HCT116 (cell line): ENCODE results near the gene FBXO21. TPM values are rescaled to one million over a fixed set of nuclear protein-coding genes. Genes with fewer than 3 reads are reported as not detected.

Experiments used
- ATAC-seq: fragments of 200-7000 bp; cut with Tn5 transposase; 2 replicates; pipeline ENCODE4 v1.9.1; 2020; ENCODE audit warnings: mild to moderate bottlenecking, moderate library complexity
- BruUV-seq: library from RNA; stranded (reverse); fragments of 400-500 nt; replicated peaks from 2 replicates; lab custom pipeline; 2021; lab: Mats Ljungman, UMichigan
- CTCF ChIA-PET: fragments of 300-600 bp; sonication (Branson Sonifier 250); formaldehyde crosslinking; loops from one replicate; lab custom pipeline; 2021; ENCODE audit warnings: antibody characterized with exemption; lab: Charles Lee
- POLR2A ChIA-PET: fragments of 300-600, 350-600 bp; sonication (Branson Sonifier 250); formaldehyde crosslinking; loops from one replicate; lab custom pipeline; 2021; ENCODE audit warnings: antibody characterized with exemption; lab: Charles Lee
- RAD21 ChIA-PET, 2 experiments: fragments of 300-600 bp; sonication (Branson Sonifier 250); formaldehyde crosslinking; loops; one replicate each; lab custom pipeline; 2023; ENCODE audit warnings: low total read pairs in 2 of 2; ENCODE audit not compliant: uncharacterized antibody in 2 of 2, unreplicated experiment in 2 of 2, low non-redundant PET in 1 of 2; lab: Charles Lee
- DNase-seq: peaks from one replicate; pipeline ENCODE4 v3.0.0-alpha.2; 2010; ENCODE audit warnings: low read depth, low spot score
- H2AFZ ChIP-seq: fragments of 200-600 bp; shearing (Covaris generic), sonication (generic); 2 replicates; pipeline ENCODE4 v1.6.1; 2017; ENCODE audit warnings: low read depth, mixed run types, mixed read lengths, antibody characterized with exemption, low read length; ENCODE audit not compliant: poor library complexity, severe bottlenecking
- H3K27ac ChIP-seq: 2 replicates; pipeline ENCODE4 v1.5.1; 2012; ENCODE audit warnings: low read depth, low read length
- H3K27me3 ChIP-seq: fragments of 200-600 bp; sonication (generic); 2 replicates; pipeline ENCODE4 v1.6.1; 2016; ENCODE audit warnings: mixed run types, low read length, mixed read lengths; ENCODE audit not compliant: insufficient read depth
- H3K36me3 ChIP-seq, 2 experiments: fragments of 200-500 bp in 1 of 2; fragments of 200-600 bp in 1 of 2; sonication (Bioruptor generic) in 1 of 2; sonication (generic) in 1 of 2; 2 replicates each; pipeline versions ENCODE4 v1.5.1 to v1.6.1; 2014 to 2016; ENCODE audit warnings: low read length in 2 of 2, inconsistent platforms in 1 of 2, mixed read lengths in 1 of 2, mixed run types in 1 of 2; ENCODE audit not compliant: insufficient read depth in 2 of 2, control insufficient read depth in 1 of 2
- H3K4me1 ChIP-seq, 2 experiments: fragments of 200-600 bp in 1 of 2; sonication (generic) in 1 of 2; 2 replicates each; pipeline versions ENCODE4 v1.5.1 to v1.6.1; 2012 to 2017; ENCODE audit warnings: low read length in 2 of 2, inconsistent platforms in 1 of 2, mild to moderate bottlenecking in 1 of 2, mixed read lengths in 1 of 2, mixed run types in 1 of 2, moderate library complexity in 1 of 2; ENCODE audit not compliant: insufficient read depth in 2 of 2, control insufficient read depth in 1 of 2
- H3K4me2 ChIP-seq: fragments of 200-600 bp; sonication (generic); 2 replicates; pipeline ENCODE4 v1.6.1; 2017; ENCODE audit warnings: mixed run types, low read length, mixed read lengths
- H3K4me3 ChIP-seq, 2 experiments: fragments of 200-600 bp in 1 of 2; sonication (generic) in 1 of 2; replicated peaks in 1 of 2; 2 replicates each; pipeline ENCODE4 v1.5.1; 2011 to 2016; ENCODE audit warnings: low read length in 2 of 2, control low read depth in 1 of 2, low read depth in 1 of 2, mild to moderate bottlenecking in 1 of 2, mixed read lengths in 1 of 2, mixed run types in 1 of 2
- H3K79me2 ChIP-seq: fragments of 200-600 bp; sonication (generic); 2 replicates; pipeline ENCODE4 v1.6.1; 2017; ENCODE audit warnings: mild to moderate bottlenecking, mixed run types, low read length, moderate library complexity, mixed read lengths; ENCODE audit not compliant: insufficient read depth
- H3K9ac ChIP-seq: fragments of 200-600 bp; sonication (generic); 2 replicates; pipeline ENCODE4 v1.6.1; 2016; ENCODE audit warnings: low read length, mixed read lengths
- H3K9me2 ChIP-seq: fragments of 200-600 bp; sonication (generic), shearing (Covaris generic); 2 replicates; pipeline ENCODE4 v1.6.1; 2017; ENCODE audit warnings: mixed run types, mild to moderate bottlenecking, moderate library complexity; ENCODE audit not compliant: insufficient read depth
- H3K9me3 ChIP-seq, 2 experiments: fragments of 200-500 bp in 1 of 2; fragments of 200-600 bp in 1 of 2; sonication (Bioruptor generic) in 1 of 2; sonication (generic) in 1 of 2; 2 replicates each; pipeline ENCODE4 v1.6.1; 2014 to 2017; ENCODE audit warnings: low read length in 2 of 2, mixed read lengths in 2 of 2, inconsistent platforms in 1 of 2, low read depth in 1 of 2, mild to moderate bottlenecking in 1 of 2, mixed run types in 1 of 2, moderate library complexity in 1 of 2; ENCODE audit not compliant: control insufficient read depth in 1 of 2, insufficient read depth in 1 of 2
- H4K20me1 ChIP-seq: fragments of 200-600 bp; sonication (generic), shearing (Covaris generic); 2 replicates; pipeline ENCODE4 v1.6.1; 2017; ENCODE audit warnings: mixed run types, mild to moderate bottlenecking, moderate library complexity; ENCODE audit not compliant: insufficient read depth
- CBX3 ChIP-seq: IDR thresholded peaks from 2 replicates; pipeline ENCODE4 v1.6.1; 2012; ENCODE audit warnings: low read depth
- CEBPB ChIP-seq: IDR thresholded peaks from 2 replicates; pipeline ENCODE4 v1.6.1; 2012; ENCODE audit warnings: low read depth
- CTCF ChIP-seq, 3 experiments: fragments of 200-600 bp in 1 of 3; sonication (generic) in 1 of 3; IDR thresholded peaks in 2 of 3; conservative IDR thresholded peaks in 1 of 3; 2 replicates each; pipeline ENCODE4 v1.5.1; 2012 to 2017; ENCODE audit warnings: low read depth in 2 of 3, low read length in 2 of 3, antibody characterized with exemption in 1 of 3, borderline replicate concordance in 1 of 3, control low read depth in 1 of 3, mild to moderate bottlenecking in 1 of 3, mixed read lengths in 1 of 3, mixed run types in 1 of 3, moderate library complexity in 1 of 3; ENCODE audit not compliant: insufficient read depth in 1 of 3
- EGR1 ChIP-seq: IDR thresholded peaks from 2 replicates; pipeline ENCODE4 v1.6.1; 2012; ENCODE audit warnings: low read depth
- ELF1 ChIP-seq: IDR thresholded peaks from 2 replicates; pipeline ENCODE4 v1.6.1; 2012; ENCODE audit warnings: low read depth, borderline replicate concordance
- FOSL1 ChIP-seq: IDR thresholded peaks from 2 replicates; pipeline ENCODE4 v1.6.1; 2012; ENCODE audit warnings: low read depth
- JUND ChIP-seq: IDR thresholded peaks from 2 replicates; pipeline ENCODE4 v1.6.1; 2012
- MAX ChIP-seq: IDR thresholded peaks from 2 replicates; pipeline ENCODE4 v1.6.1; 2012
- RAD21 ChIP-seq: IDR thresholded peaks from 2 replicates; pipeline ENCODE4 v1.6.1; 2012; ENCODE audit warnings: low read depth, mild to moderate bottlenecking
- REST ChIP-seq: IDR thresholded peaks from 2 replicates; pipeline ENCODE4 v1.6.1; 2012; ENCODE audit warnings: low read depth
- SIN3A ChIP-seq: IDR thresholded peaks from 2 replicates; pipeline ENCODE4 v1.6.1; 2012; ENCODE audit warnings: low read depth
- SP1 ChIP-seq: IDR thresholded peaks from 2 replicates; pipeline ENCODE4 v1.6.1; 2012; ENCODE audit warnings: low read depth
- SRF ChIP-seq: IDR thresholded peaks from 2 replicates; pipeline ENCODE4 v1.6.1; 2012; ENCODE audit warnings: low read depth
- ZNF274 ChIP-seq: fragments of 200-500 bp; sonication (Bioruptor generic); IDR thresholded peaks from 2 replicates; pipeline ENCODE4 v1.6.1; 2014; ENCODE audit warnings: mild to moderate bottlenecking, low read depth, low read length, inconsistent platforms
- intact Hi-C: fragments of 100-400 bp; cut with micrococcal nuclease; formaldehyde crosslinking; loops from 2 replicates; pipeline ENCODE4 v1.10.0; 2022
- total RNA-seq: library from RNA; stranded (reverse); gene quantifications from one replicate; pipeline ENCODE4 v1.2.1, GENCODE V29; 2021; ENCODE audit not compliant: unreplicated experiment

Gene FBXO21
- total RNA-seq, 1 experiment from 2014 or later = 45.5 TPM

GRCh38 chr12:117172168-117172567, 18.1 kb downstream of the FBXO21 start:
- DNase-seq (no peak), ATAC-seq (no peak)
- no TSS peak for BruUV-seq
- intact Hi-C loops = no loop called here
- Histone ChIP-seq H3K36me3 (peaks cover 57 to 60% of the 10 kb centered on the region in 2 experiments), H3K4me2 (no peak overlapping the region), H3K27me3 (no peaks in the 10 kb centered on the region), H3K79me2 (no peaks in the 10 kb centered on the region), H3K9me2 (no peaks in the 10 kb centered on the region), H3K9ac (no peak overlapping the region), H3K9me3 (no peaks in the 10 kb centered on the region), H2AFZ (no peak overlapping the region), H3K4me3 (no peak overlapping the region), H3K27ac (no peak overlapping the region), H4K20me1 (no peaks in the 10 kb centered on the region), H3K4me1 (no peaks in the 10 kb centered on the region)
- POLR2A ChIA-PET = no interaction called here
- RAD21 ChIA-PET = no interaction called here
- TF ChIP-seq SIN3A (no peak), JUND (no peak), SRF (no peak)
- CTCF ChIA-PET = no interaction called here

- intact Hi-C loops = no loop called here
- no peak for TF ChIP-seq REST
- no peak for TF ChIP-seq CBX3
- TF ChIP-seq MAX = no peak
- TF ChIP-seq SP1 = no peak
- TF ChIP-seq JUND = no peak
- no peak for TF ChIP-seq SIN3A
- TF ChIP-seq RAD21 = no peak
- TF ChIP-seq CEBPB = no peak
- no peak for TF ChIP-seq EGR1
- TF ChIP-seq CTCF (IDR thresholded peaks at IDR 0.05 in 2 of 3, conservative IDR thresholded peaks at IDR 0.05 in 1 of 3; ENCODE audit: borderline replicate concordance in 1 of 3, insufficient read depth in 1 of 3, low read depth in 2 of 3, low read length in 2 of 3) = no peak
- TF ChIP-seq FOSL1 = no peak
- TF ChIP-seq ZNF274 = no peak
- TF ChIP-seq ELF1 = no peak
- ChIA-PET CTCF (no interaction called here), POLR2A (no interaction called here), RAD21 (no interaction called here)
- no peak overlapping the region for H3K4me3 ChIP-seq
- no peaks in the 10 kb centered on the region for H3K9me3 ChIP-seq
- H3K4me2 ChIP-seq = no peak overlapping the region
- H3K9me2 ChIP-seq = no peaks in the 10 kb centered on the region
- H3K36me3 ChIP-seq = peaks cover 58 to 62% of the 10 kb centered on the region in 2 experiments; a peak in 3 of 4 replicates
- DNase-seq (no peak), ATAC-seq (no peak)
- no peak overlapping the region for H3K27ac ChIP-seq
- H2AFZ ChIP-seq = no peak overlapping the region
- no peaks in the 10 kb centered on the region for H3K79me2 ChIP-seq
- no peaks in the 10 kb centered on the region for H3K27me3 ChIP-seq
- H3K4me1 ChIP-seq = no peaks in the 10 kb centered on the region
- no TSS peak for BruUV-seq
- no peak overlapping the region for H3K9ac ChIP-seq
- H4K20me1 ChIP-seq = no peaks in the 10 kb centered on the region
Measured at GRCh38 chr12:117171499-117172162, 18.6 kb downstream of the FBXO21 start.
